Measurements from ENCODE around the gene HMOX1. TPM values are rescaled to one million over a fixed set of nuclear protein-coding genes. Genes with fewer than 3 reads are reported as not detected.

The HMOX1 gene
- total RNA-seq, 1 experiment from 2014 or later = 12.1 TPM

GRCh38 chr22:35384975-35385588 is 4.2 kb downstream of the HMOX1 start (continued):
- TF ChIP-seq ZSCAN18 (CRISPR knock-in tag; IDR thresholded peaks at IDR 0.05) = no peak

- ChIA-PET POLR2A (interaction anchor here (0.5 kb wide), 1 partner anchor 47 kb away, joined by 10 read pairs; no protein-coding TSS in a partner anchor), CTCF (no interaction called here)
- Mint-ChIP-seq H3K4me3 (no peak overlapping the region), H3K36me3 (peaks cover 5% of the 10 kb centered on the region; the same call in 1 of the 2 replicates), H3K9me3 (no peaks in the 10 kb centered on the region), H3K27ac (no peak overlapping the region), H3K4me1 (peaks cover 5% of the 10 kb centered on the region), H3K27me3 (ENCODE audit: low read depth) (no peaks in the 10 kb centered on the region)
- ATAC-seq (no peak), DNase-seq (ENCODE audit: low spot score) (no peak)
- no peak for TF ChIP-seq ZNF232 (CRISPR knock-in tag; IDR thresholded peaks at IDR 0.05)
- TF ChIP-seq ATF2 (CRISPR knock-in tag; IDR thresholded peaks at IDR 0.05; ENCODE audit: borderline replicate concordance, low read depth) = no peak
- TF ChIP-seq IRF1 (CRISPR knock-in tag; IDR thresholded peaks at IDR 0.05) = no peak
- TF ChIP-seq IRF2 (CRISPR knock-in tag; IDR thresholded peaks at IDR 0.05; ENCODE audit: borderline replicate concordance, low read depth) = no peak
- no peak for TF ChIP-seq ZSCAN18 (CRISPR knock-in tag; IDR thresholded peaks at IDR 0.05)
- no peak for TF ChIP-seq ZBTB21 (CRISPR knock-in tag; IDR thresholded peaks at IDR 0.05; ENCODE audit: borderline replicate concordance)
- no peak for TF ChIP-seq NFE2L1 (CRISPR knock-in tag; IDR thresholded peaks at IDR 0.05)
- TF ChIP-seq FOXP1 (CRISPR knock-in tag; IDR thresholded peaks at IDR 0.05; ENCODE audit: borderline replicate concordance) = no peak
- TF ChIP-seq ESRRA (CRISPR knock-in tag; IDR thresholded peaks at IDR 0.05; ENCODE audit: borderline replicate concordance) = no peak
- no peak for TF ChIP-seq TEAD4 (CRISPR knock-in tag; IDR thresholded peaks at IDR 0.05)
- no peak for TF ChIP-seq ZNF281 (CRISPR knock-in tag; IDR thresholded peaks at IDR 0.05)
- no peak for TF ChIP-seq USF2 (CRISPR knock-in tag; IDR thresholded peaks at IDR 0.05)
Measured at GRCh38 chr22:35386670-35387288, 5.9 kb downstream of the HMOX1 start.

- ChIA-PET CTCF (no interaction called here), POLR2A (no interaction called here)
- H3K27ac Mint-ChIP-seq = no peak overlapping the region
- no peak for ATAC-seq
- H3K4me1 Mint-ChIP-seq = no peaks in the 10 kb centered on the region
- no peak overlapping the region for H3K4me3 Mint-ChIP-seq
- peaks cover 10% of the 10 kb centered on the region for H3K36me3 Mint-ChIP-seq
- no peak for DNase-seq (ENCODE audit: low spot score)
- H3K27me3 Mint-ChIP-seq (ENCODE audit: low read depth) = no peaks in the 10 kb centered on the region
- H3K9me3 Mint-ChIP-seq = no peaks in the 10 kb centered on the region
- TF ChIP-seq ATF2 (CRISPR knock-in tag; IDR thresholded peaks at IDR 0.05; ENCODE audit: borderline replicate concordance, low read depth) (no peak), GRHL2 (CRISPR knock-in tag; IDR thresholded peaks at IDR 0.05; ENCODE audit: insufficient replicate concordance, severe bottlenecking) (no peak), CDX4 (CRISPR knock-in tag; IDR thresholded peaks at IDR 0.05; ENCODE audit: borderline replicate concordance) (no peak), CREB1 (CRISPR knock-in tag; IDR thresholded peaks at IDR 0.05) (no peak), IRF1 (CRISPR knock-in tag; IDR thresholded peaks at IDR 0.05) (no peak), MAX (CRISPR knock-in tag; IDR thresholded peaks at IDR 0.05) (no peak)
Measured at GRCh38 chr22:35390933-35391332, 10.0 kb downstream of the HMOX1 start.

All from WTC11 (cell line).